ENCODE data around the gene DRAM1.
"Not testable (repeated sequence)": the region's sequence is repeated elsewhere in the genome, so short reads cannot be mapped to it uniquely, and the experiment has no call there.

DRAM1 gene

DNA sequence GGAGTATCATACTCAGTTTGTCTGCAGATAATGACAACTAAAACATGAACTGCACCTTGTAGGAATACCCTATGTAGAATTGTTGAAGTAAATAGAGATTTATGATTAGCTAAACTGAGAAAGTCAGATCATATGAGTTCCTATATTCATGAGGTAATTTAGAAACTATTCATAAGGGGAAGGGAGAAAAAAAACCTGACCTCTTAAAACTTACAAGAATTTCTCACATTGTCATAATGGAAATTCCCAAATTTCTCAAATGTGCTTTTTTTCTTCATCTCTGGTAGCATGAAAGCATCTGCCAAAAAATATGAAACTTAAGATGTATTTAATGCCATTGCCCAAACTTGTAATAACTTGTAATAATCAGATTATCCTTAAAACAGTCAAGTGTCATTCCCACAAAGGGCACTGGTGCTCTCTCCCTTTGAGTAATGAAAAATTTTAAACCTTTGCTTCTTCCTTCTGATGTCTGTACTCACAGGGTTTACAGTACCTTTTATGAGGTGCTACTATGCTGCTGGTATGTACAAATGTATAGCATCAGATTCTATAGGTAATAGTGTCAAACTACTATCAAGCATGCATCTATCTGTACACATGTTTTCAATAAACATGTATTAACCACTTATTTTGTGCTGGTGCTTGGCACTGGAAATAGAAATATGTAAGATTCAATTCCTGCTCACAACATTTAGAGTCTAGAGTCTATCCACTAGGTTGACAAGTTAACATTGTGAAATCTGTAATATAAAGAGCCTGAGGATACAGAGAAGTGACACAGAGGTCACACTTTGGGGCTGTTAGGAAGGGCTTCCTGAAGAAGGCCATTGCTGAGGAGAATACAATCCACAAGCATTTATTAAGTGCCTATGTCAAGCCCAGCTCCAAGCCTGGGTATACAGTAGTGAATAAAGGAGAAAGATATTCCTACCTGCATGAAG, 17.4 kb upstream of the DRAM1 start:
- in situ Hi-C loops (cut with HindIII; ENCODE audit: low sequenced_read_pairs), result no loop called here
- DNase-seq (ENCODE audit: low read depth, low spot score), result no peak
- no peak for TF ChIP-seq CTCF (IDR thresholded peaks at IDR 0.05; ENCODE audit: low read depth, low read length)
- H3K4me3 ChIP-seq (ENCODE audit: low read depth, low read length), result no peak overlapping the region

- in situ Hi-C loops (cut with HindIII; ENCODE audit: low sequenced_read_pairs); DNase-seq (ENCODE audit: low read depth, low spot score); H3K4me3 ChIP-seq (ENCODE audit: low read depth, low read length): not testable (repeated sequence)
Observed at GRCh38 chr12:101861688-101862087, 15.7 kb upstream of the DRAM1 start.

DNA sequence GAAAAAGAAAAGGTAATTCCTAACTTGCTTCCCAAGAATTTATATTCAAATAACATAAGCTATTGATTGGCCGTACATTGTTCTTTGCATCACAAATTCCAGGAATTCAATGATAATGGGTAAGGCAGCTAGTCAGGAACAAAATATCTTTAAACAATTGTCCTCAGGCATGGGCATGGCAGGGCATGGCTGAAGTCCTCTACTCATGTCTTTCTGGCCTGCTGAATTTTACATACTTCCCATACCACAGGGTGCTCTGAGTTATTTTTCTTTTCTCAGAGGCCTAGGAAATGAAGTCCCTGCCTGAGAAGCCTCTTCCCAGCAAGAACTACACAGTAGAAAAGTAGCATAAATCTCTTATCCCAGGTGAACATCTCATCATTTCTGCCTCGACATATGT, 15.1 kb upstream of the DRAM1 start:
- TF ChIP-seq CTCF (IDR thresholded peaks at IDR 0.05; ENCODE audit: low read depth, low read length), result no peak
- in situ Hi-C loops (cut with HindIII; ENCODE audit: low sequenced_read_pairs), result no loop called here
- no peak for DNase-seq (ENCODE audit: low read depth, low spot score)
- H3K4me3 ChIP-seq (ENCODE audit: low read depth, low read length), result no peak overlapping the region

DNA sequence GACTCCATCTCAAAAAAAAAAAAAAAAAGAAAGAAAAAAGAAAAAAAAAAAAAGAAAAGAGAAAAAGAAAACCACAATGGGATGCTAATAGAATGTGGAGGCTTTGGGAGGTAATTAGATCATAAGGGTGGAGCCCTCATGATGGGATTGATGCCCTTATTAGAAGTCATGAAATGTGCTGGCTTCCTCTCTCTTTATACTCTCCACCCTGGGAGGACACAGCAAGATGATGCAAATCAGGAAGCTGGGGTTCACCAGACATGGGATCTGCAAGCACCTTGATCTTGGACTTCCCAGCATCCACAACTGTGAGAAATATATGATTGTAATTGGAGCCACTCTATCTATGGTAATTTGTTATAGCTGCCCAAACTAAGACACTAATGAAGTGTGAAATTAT, 13.4 kb upstream of the DRAM1 start:
- no peak for DNase-seq (ENCODE audit: low read depth, low spot score)
- in situ Hi-C loops (cut with HindIII; ENCODE audit: low sequenced_read_pairs), result no loop called here
- no peak overlapping the region for H3K4me3 ChIP-seq (ENCODE audit: low read depth, low read length)
- TF ChIP-seq CTCF (IDR thresholded peaks at IDR 0.05; ENCODE audit: low read depth, low read length), result no peak

GRCh38 chr12:101866615-101867373, 10.6 kb upstream of the DRAM1 start:
- no peak for DNase-seq (ENCODE audit: low read depth, low spot score)
- in situ Hi-C loops (cut with HindIII; ENCODE audit: low sequenced_read_pairs), result no loop called here
- no peak for TF ChIP-seq CTCF (IDR thresholded peaks at IDR 0.05; ENCODE audit: low read depth, low read length)
- no peak overlapping the region for H3K4me3 ChIP-seq (ENCODE audit: low read depth, low read length)

GRCh38 chr12:101867619-101868018, 9.8 kb upstream of the DRAM1 start:
- in situ Hi-C loops (cut with HindIII; ENCODE audit: low sequenced_read_pairs); H3K4me3 ChIP-seq (ENCODE audit: low read depth, low read length); DNase-seq (ENCODE audit: low read depth, low spot score): not testable (repeated sequence)

- no peak for DNase-seq (ENCODE audit: low read depth, low spot score)
- TF ChIP-seq CTCF (IDR thresholded peaks at IDR 0.05; ENCODE audit: low read depth, low read length), result no peak
- in situ Hi-C loops (cut with HindIII; ENCODE audit: low sequenced_read_pairs), result no loop called here
- no peak overlapping the region for H3K4me3 ChIP-seq (ENCODE audit: low read depth, low read length)
Observed at GRCh38 chr12:101870925-101871324, 6.5 kb upstream of the DRAM1 start.
